ENCODE measurements around the gene OR5K4.

OR5K4 gene

GRCh38 chr3:98398513-98398912 lies 44.9 kb downstream of the OR5K4 start:
- no peak overlapping the region for H3K4me3 ChIP-seq (ENCODE audit: low read length)
- TF ChIP-seq ZNF274 (IDR thresholded peaks at IDR 0.05; ENCODE audit: low read depth, low read length): no peak

- no peak for TF ChIP-seq ZNF274 (IDR thresholded peaks at IDR 0.05; ENCODE audit: low read depth, low read length)
- no peak overlapping the region for H3K4me3 ChIP-seq (ENCODE audit: low read length)
Observed at GRCh38 chr3:98402507-98402906, 48.9 kb downstream of the OR5K4 start.

GRCh38 chr3:98404010-98404409 lies 50.4 kb downstream of the OR5K4 start:
- TF ChIP-seq ZNF274 (IDR thresholded peaks at IDR 0.05; ENCODE audit: low read depth, low read length): no peak
- no peak overlapping the region for H3K4me3 ChIP-seq (ENCODE audit: low read length)

Data from GM08714 (cell line).